ENCODE results near the gene PTPRD.

The PTPRD gene

DNA sequence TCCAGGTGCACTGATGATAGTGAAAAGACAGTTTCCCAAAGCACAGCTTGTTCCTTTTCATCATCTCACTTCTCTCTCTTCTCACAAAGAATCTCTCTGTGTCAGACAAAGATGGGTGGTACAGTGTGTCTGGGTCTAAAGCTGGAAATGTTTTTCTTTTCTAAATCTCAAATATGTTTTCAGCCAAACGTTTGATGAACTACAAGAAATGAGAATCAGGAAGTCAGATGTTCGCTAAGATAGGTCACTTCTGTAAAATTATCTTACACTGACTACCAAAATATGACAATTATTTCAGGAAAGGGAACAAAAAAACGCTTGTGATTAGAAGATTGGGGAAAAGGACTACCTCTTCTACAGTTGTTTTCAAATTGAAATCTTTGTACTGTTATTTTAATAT lies 708.8 kb downstream of the PTPRD start:
- no peak for DNase-seq (ENCODE audit: extremely low spot score)
- ChIA-PET POLR2A (no interaction called here), CTCF (interaction anchor here (2.9 kb wide), 1 partner anchor 39 kb away, joined by 12 read pairs; no protein-coding TSS in a partner anchor)
- TF ChIP-seq, protein P1, sequence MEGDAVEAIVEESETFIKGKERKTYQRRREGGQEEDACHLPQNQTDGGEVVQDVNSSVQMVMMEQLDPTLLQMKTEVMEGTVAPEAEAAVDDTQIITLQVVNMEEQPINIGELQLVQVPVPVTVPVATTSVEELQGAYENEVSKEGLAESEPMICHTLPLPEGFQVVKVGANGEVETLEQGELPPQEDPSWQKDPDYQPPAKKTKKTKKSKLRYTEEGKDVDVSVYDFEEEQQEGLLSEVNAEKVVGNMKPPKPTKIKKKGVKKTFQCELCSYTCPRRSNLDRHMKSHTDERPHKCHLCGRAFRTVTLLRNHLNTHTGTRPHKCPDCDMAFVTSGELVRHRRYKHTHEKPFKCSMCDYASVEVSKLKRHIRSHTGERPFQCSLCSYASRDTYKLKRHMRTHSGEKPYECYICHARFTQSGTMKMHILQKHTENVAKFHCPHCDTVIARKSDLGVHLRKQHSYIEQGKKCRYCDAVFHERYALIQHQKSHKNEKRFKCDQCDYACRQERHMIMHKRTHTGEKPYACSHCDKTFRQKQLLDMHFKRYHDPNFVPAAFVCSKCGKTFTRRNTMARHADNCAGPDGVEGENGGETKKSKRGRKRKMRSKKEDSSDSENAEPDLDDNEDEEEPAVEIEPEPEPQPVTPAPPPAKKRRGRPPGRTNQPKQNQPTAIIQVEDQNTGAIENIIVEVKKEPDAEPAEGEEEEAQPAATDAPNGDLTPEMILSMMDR (IDR thresholded peaks at IDR 0.05; ENCODE audit: control extremely low read depth, extremely low read depth, low read depth, missing control alignments) = no peak

- no peak for DNase-seq (ENCODE audit: extremely low spot score)
- TF ChIP-seq, protein P1 (IDR thresholded peaks at IDR 0.05; ENCODE audit: control extremely low read depth, extremely low read depth, low read depth, missing control alignments) = no peak
Measured at GRCh38 chr9:9901624-9902023, 711.2 kb downstream of the PTPRD start.

GRCh38 chr9:9893837-9894236 lies 719.0 kb downstream of the PTPRD start:
- ChIA-PET CTCF (interaction anchor here (0.8 to 1.6 kb wide), 3 partner anchors 12 to 50 kb away, joined by 3 to 7 read pairs (median 4); no protein-coding TSS in a partner anchor), POLR2A (no interaction called here)
- DNase-seq (ENCODE audit: extremely low spot score) = no peak
- TF ChIP-seq, protein P1 (IDR thresholded peaks at IDR 0.05; ENCODE audit: control extremely low read depth, extremely low read depth, low read depth, missing control alignments) = no peak

More at GRCh38 chr9:9901624-9902023, 711.2 kb downstream of the PTPRD start:
- ChIA-PET POLR2A (no interaction called here), CTCF (interaction anchor here (1.3 to 2.9 kb wide), 2 partner anchors 14 to 41 kb away, joined by 3 to 12 read pairs; no protein-coding TSS in a partner anchor)

- ChIA-PET CTCF (interaction anchor here (1.0 kb wide), 1 partner anchor 20 kb away, joined by 3 read pairs; no protein-coding TSS in a partner anchor), POLR2A (no interaction called here)
- TF ChIP-seq, protein P1 (IDR thresholded peaks at IDR 0.05; ENCODE audit: control extremely low read depth, extremely low read depth, low read depth, missing control alignments) = no peak
- no peak for DNase-seq (ENCODE audit: extremely low spot score)
Measured at GRCh38 chr9:9892217-9892616, 720.6 kb downstream of the PTPRD start.

GRCh38 chr9:9881692-9882091 lies 731.1 kb downstream of the PTPRD start:
- DNase-seq (ENCODE audit: extremely low spot score) = no peak
- TF ChIP-seq, protein P1 (IDR thresholded peaks at IDR 0.05; ENCODE audit: control extremely low read depth, extremely low read depth, low read depth, missing control alignments) = no peak
- ChIA-PET CTCF (interaction anchor here (0.9 to 1.5 kb wide), 3 partner anchors 12 to 28 kb away, joined by 3 to 4 read pairs (median 4); no protein-coding TSS in a partner anchor), POLR2A (no interaction called here)

DNA sequence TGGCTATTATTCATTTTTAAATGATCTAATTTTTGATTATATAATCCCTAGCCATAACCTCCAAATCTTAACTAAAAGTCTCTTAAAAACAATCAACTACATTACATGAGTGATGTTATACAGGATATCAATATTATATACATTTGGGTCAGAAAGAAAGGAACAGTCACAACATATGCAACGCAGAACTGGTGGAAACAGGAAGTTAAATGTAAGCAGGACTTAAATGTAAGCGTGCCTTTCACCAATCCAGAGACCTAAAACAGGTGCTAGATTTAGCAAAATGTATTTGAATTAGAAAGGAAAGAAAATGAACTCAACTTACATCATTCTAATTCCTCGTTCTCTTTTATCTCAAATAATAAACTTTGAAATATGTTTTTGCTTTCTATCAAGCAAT lies 738.5 kb downstream of the PTPRD start:
- no peak for DNase-seq (ENCODE audit: extremely low spot score)
- CTCF ChIA-PET = no interaction called here
- TF ChIP-seq, protein P1 (IDR thresholded peaks at IDR 0.05; ENCODE audit: control extremely low read depth, extremely low read depth, low read depth, missing control alignments) = no peak
- POLR2A ChIA-PET = no interaction called here
